Measurements from ENCODE around the gene NPAS1.

DNA sequence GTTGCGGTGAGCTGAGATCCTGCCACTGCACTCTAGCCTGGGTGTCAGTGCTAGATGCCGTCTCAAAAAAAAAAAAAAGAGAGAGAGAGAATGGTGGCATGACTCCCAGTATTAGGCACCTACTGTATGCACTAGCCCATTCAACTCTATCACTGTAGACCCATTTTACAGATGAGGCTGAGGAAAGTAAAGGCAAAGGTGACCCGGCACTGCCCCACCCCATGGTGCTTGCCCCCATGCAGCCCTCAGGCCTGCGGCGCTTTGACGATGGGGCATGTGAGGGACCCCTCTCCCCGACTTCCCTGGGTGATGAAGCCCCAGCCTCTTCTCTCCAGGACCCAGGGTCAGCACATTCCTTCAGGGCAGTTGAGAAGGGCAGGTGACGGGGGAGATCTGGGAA lies 7.3 kb downstream of the NPAS1 start:
- TF ChIP-seq, protein P1, sequence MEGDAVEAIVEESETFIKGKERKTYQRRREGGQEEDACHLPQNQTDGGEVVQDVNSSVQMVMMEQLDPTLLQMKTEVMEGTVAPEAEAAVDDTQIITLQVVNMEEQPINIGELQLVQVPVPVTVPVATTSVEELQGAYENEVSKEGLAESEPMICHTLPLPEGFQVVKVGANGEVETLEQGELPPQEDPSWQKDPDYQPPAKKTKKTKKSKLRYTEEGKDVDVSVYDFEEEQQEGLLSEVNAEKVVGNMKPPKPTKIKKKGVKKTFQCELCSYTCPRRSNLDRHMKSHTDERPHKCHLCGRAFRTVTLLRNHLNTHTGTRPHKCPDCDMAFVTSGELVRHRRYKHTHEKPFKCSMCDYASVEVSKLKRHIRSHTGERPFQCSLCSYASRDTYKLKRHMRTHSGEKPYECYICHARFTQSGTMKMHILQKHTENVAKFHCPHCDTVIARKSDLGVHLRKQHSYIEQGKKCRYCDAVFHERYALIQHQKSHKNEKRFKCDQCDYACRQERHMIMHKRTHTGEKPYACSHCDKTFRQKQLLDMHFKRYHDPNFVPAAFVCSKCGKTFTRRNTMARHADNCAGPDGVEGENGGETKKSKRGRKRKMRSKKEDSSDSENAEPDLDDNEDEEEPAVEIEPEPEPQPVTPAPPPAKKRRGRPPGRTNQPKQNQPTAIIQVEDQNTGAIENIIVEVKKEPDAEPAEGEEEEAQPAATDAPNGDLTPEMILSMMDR (IDR thresholded peaks at IDR 0.05; ENCODE audit: low read depth, low read length): no peak
- no peak for TF ChIP-seq EZH2phosphoT487 (IDR thresholded peaks at IDR 0.05; ENCODE audit: low read depth)

Measured in OCI-LY3 (cell line).